HepG2 (cell line): ENCODE results near the gene PLOD3. TPM values are rescaled to one million over a fixed set of nuclear protein-coding genes. Genes with fewer than 3 reads are reported as not detected.

Source experiments
- ATF1 ChIP-seq: IDR thresholded peaks from 2 replicates; pipeline ENCODE4 v1.6.1; 2016; ENCODE audit warnings: mild to moderate bottlenecking, control low read depth
- CREM ChIP-seq, 2 experiments: sonication (generic) in 1 of 2; formaldehyde crosslinking in 1 of 2; IDR thresholded peaks; 2 replicates each; pipeline versions ENCODE4 v1.4.0 to v1.6.1; 2016 to 2020; ENCODE audit warnings: antibody characterized with exemption in 1 of 2, mild to moderate bottlenecking in 1 of 2, missing genetic modification reagents in 1 of 2
- GABPA ChIP-seq, 2 experiments: IDR thresholded peaks; 2 replicates each; pipeline ENCODE4 v1.6.1; 2011 to 2016; ENCODE audit warnings: low read depth in 2 of 2, low read length in 1 of 2, missing biosample characterization in 1 of 2, missing genetic modification characterization in 1 of 2
- ISX ChIP-seq: sonication (generic); formaldehyde crosslinking; conservative IDR thresholded peaks from 2 replicates; pipeline ENCODE4 v1.5.0; 2020; ENCODE audit warnings: missing genetic modification reagents
- KAT8 ChIP-seq: IDR thresholded peaks from 2 replicates; pipeline ENCODE4 v1.6.1; 2016; ENCODE audit warnings: missing genetic modification reagents, missing compliant biosample characterization
- SALL2 ChIP-seq: sonication (generic); formaldehyde crosslinking; IDR thresholded peaks from 2 replicates; pipeline ENCODE4 v1.8.1; 2023; ENCODE audit warnings: mild to moderate bottlenecking, missing genetic modification reagents, inconsistent platforms
- ZNF256 ChIP-seq: sonication (generic); formaldehyde crosslinking; conservative IDR thresholded peaks from 2 replicates; pipeline ENCODE4 v1.4.0; 2020; ENCODE audit warnings: missing genetic modification reagents
- polyA plus RNA-seq, 8 experiments: library from polyadenylated mRNA; depleted of rRNA in 3 of 8; stranded (reverse) in 7 of 8; unstranded in 1 of 8; fragments of >200 nt; fragmentation: Illumina TruSeq in 4 of 8; extraction: Trizol in 4 of 8; gene quantifications; 2 replicates each; pipeline versions ENCODE4 v1.2.1 to v1.2.3, GENCODE V29; 2011 to 2016; ENCODE audit warnings: low read depth in 4 of 8, missing spikeins in 1 of 8, mixed read lengths in 1 of 8; ENCODE audit not compliant: insufficient read depth in 1 of 8
- total RNA-seq, 5 experiments: library from RNA; depleted of rRNA; stranded (reverse); fragments of >200 nt; fragmentation: Illumina TruSeq; extraction: Trizol; gene quantifications; 2 replicates each; pipeline ENCODE4 v1.2.3, GENCODE V29; 2016; ENCODE audit warnings: low read depth in 1 of 5
- TF ChIP-seq, protein P1 (sequence below), 2 experiments: sonication (generic) in 1 of 2; formaldehyde crosslinking in 1 of 2; IDR thresholded peaks; 2 replicates each; pipeline versions ENCODE4 v1.6.1 to v1.9.0; 2014 to 2022; ENCODE audit warnings: antibody characterized with exemption in 1 of 2, borderline replicate concordance in 1 of 2, inconsistent platforms in 1 of 2, low read depth in 1 of 2, missing genetic modification reagents in 1 of 2
- TF ChIP-seq, protein P2 (sequence below): IDR thresholded peaks from 2 replicates; pipeline ENCODE4 v1.6.1; 2016; ENCODE audit warnings: missing biosample characterization, missing genetic modification reagents, low read depth
- TF ChIP-seq, protein P3 (sequence below): IDR thresholded peaks from 2 replicates; pipeline ENCODE4 v1.6.1; 2018; ENCODE audit warnings: missing genetic modification reagents

Gene PLOD3
- total and polyA plus RNA-seq, 2 of the 13 experiments (the other 11 are each of a cell fraction or from before 2014, with no cell fraction given): 65.8 to 67.4 TPM

DNA sequence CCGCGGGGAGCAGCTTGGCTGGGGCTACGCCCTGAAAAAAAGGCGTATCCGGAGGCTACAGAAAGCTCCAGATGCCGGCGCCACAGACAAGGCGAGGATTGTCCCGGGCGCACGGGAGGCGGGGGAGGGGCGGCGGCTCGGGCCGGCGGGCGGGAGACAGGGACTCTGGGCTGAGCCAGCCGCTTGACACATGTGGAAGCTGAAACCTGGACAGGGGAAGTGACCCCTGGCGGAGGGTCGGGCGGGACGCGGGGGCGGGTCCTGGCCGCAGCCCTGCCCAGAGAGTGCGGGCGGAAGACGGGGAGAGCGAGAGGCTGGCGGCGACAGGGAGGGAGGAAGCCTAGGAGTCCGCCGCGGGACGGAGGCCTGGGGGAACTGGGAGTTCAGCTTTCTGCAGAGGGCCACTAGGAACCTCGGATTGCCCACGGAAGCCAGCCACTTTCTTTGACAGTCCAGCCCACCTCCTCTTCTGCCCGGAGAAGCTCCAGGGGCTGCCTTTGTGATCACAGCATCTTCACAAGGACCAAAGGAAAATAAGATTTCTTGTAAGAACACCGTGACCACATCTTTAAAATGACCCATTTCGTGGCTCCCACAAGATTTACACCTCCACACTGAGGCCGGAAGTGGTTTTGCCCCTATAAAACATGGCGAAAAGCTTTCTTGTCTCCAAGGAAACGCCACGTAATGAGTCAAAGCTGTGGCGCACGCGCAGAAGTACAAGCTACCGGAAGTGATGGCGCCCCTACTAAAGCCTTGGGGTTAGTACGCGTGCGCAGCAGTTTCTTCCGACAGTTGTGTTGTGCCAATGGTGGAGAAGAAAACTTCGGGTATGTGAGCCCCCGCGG lies at the start of gene PLOD3, which contains the start of gene ZNHIT1 (continued):
- TF ChIP-seq KAT8 (CRISPR knock-in tag): peak; percentile 46; the same call in 1 of the 2 replicates
- peak; percentile 74 for TF ChIP-seq GABPA (IDR thresholded peaks at IDR 0.05; ENCODE audit: low read depth, low read length)
- peak; percentile 97 for TF ChIP-seq GABPA (CRISPR knock-in tag; IDR thresholded peaks at IDR 0.05; ENCODE audit: low read depth)
- no peak for TF ChIP-seq ISX
- TF ChIP-seq, protein P1, sequence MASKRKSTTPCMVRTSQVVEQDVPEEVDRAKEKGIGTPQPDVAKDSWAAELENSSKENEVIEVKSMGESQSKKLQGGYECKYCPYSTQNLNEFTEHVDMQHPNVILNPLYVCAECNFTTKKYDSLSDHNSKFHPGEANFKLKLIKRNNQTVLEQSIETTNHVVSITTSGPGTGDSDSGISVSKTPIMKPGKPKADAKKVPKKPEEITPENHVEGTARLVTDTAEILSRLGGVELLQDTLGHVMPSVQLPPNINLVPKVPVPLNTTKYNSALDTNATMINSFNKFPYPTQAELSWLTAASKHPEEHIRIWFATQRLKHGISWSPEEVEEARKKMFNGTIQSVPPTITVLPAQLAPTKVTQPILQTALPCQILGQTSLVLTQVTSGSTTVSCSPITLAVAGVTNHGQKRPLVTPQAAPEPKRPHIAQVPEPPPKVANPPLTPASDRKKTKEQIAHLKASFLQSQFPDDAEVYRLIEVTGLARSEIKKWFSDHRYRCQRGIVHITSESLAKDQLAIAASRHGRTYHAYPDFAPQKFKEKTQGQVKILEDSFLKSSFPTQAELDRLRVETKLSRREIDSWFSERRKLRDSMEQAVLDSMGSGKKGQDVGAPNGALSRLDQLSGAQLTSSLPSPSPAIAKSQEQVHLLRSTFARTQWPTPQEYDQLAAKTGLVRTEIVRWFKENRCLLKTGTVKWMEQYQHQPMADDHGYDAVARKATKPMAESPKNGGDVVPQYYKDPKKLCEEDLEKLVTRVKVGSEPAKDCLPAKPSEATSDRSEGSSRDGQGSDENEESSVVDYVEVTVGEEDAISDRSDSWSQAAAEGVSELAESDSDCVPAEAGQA (IDR thresholded peaks at IDR 0.05; ENCODE audit: low read depth): peak; percentile 81; the same call in 1 of the 2 replicates
- TF ChIP-seq, protein P1 (CRISPR knock-in tag; IDR thresholded peaks at IDR 0.05; ENCODE audit: borderline replicate concordance): no peak; the same call in 1 of the 2 replicates
- TF ChIP-seq, protein P2, sequence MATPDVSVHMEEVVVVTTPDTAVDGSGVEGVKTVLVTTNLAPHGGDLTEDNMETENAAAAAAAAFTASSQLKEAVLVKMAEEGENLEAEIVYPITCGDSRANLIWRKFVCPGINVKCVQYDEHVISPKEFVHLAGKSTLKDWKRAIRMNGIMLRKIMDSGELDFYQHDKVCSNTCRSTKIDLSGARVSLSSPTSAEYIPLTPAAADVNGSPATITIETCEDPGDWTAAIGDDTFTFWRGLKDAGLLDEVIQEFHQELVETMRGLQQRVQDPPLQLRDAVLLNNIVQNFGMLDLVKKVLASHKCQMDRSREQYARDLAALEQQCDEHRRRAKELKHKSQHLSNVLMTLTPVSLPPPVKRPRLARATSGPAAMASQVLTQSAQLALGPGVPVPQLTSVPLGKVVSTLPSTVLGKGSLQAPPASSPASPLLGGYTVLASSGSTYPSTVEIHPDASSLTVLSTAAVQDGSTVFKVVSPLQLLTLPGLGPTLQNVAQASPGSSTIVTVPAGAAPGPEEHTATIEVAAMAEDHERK: 0 out of 2 replicates have a peak, but pooled peaks have one; percentile 29
- TF ChIP-seq, protein P3, sequence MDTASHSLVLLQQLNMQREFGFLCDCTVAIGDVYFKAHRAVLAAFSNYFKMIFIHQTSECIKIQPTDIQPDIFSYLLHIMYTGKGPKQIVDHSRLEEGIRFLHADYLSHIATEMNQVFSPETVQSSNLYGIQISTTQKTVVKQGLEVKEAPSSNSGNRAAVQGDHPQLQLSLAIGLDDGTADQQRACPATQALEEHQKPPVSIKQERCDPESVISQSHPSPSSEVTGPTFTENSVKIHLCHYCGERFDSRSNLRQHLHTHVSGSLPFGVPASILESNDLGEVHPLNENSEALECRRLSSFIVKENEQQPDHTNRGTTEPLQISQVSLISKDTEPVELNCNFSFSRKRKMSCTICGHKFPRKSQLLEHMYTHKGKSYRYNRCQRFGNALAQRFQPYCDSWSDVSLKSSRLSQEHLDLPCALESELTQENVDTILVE: peak; percentile 36; the same call in 1 of the 2 replicates
- TF ChIP-seq ATF1: peak; percentile 80
- TF ChIP-seq SALL2: peak; percentile 79
- TF ChIP-seq CREM (IDR thresholded peaks at IDR 0.05): peak; percentile 92
- TF ChIP-seq CREM (CRISPR knock-in tag; IDR thresholded peaks at IDR 0.05): no peak
- 0 out of 2 replicates have a peak, but pooled peaks have one; percentile 20 for TF ChIP-seq ZNF256 (CRISPR knock-in tag)
